Liver (tissue), 9 donors: ENCODE data around the gene TMEM205. TPM values are rescaled to one million over a fixed set of nuclear protein-coding genes. Genes with fewer than 3 reads are reported as not detected.
"Not testable (repeated sequence)": the region's sequence is repeated elsewhere in the genome, so short reads cannot be mapped to it uniquely, and the experiment has no call there.

Experiments
- DNase-seq: peaks from one replicate; pipeline ENCODE4 v3.0.0-alpha.2; 2017; ENCODE audit warnings: low spot score
- H3K27ac ChIP-seq, 2 donors: one replicate each; pipeline ENCODE4 v1.7.0; 2013; ENCODE audit warnings: inconsistent platforms in 2 of 2, low read length in 2 of 2, control low read depth in 1 of 2, low read depth in 1 of 2, mild to moderate bottlenecking in 1 of 2
- H3K27me3 ChIP-seq, 4 donors: one replicate each; pipeline versions ENCODE4 v1.6.1 to v1.7.0; 2013; ENCODE audit warnings: low read length in 3 of 4, inconsistent platforms in 1 of 4, mild to moderate bottlenecking in 1 of 4, moderate library complexity in 1 of 4; ENCODE audit not compliant: control insufficient read depth in 4 of 4, insufficient read depth in 4 of 4
- H3K36me3 ChIP-seq, 4 donors: one replicate each; pipeline versions ENCODE4 v1.6.1 to v1.7.0; 2013; ENCODE audit warnings: low read length in 3 of 4, mild to moderate bottlenecking in 3 of 4, low read depth in 1 of 4, moderate library complexity in 1 of 4; ENCODE audit not compliant: control insufficient read depth in 4 of 4, insufficient read depth in 3 of 4
- H3K4me1 ChIP-seq, 4 donors: one replicate each; pipeline versions ENCODE4 v1.6.1 to v1.7.0; 2013; ENCODE audit warnings: low read length in 3 of 4, mild to moderate bottlenecking in 3 of 4, moderate library complexity in 1 of 4; ENCODE audit not compliant: control insufficient read depth in 4 of 4, insufficient read depth in 4 of 4
- H3K4me3 ChIP-seq, 3 donors: one replicate each; pipeline versions ENCODE4 v1.6.1 to v1.7.0; 2013; ENCODE audit warnings: low read length in 3 of 3, control low read depth in 1 of 3, low read depth in 1 of 3, mild to moderate bottlenecking in 1 of 3
- H3K9ac ChIP-seq, 2 donors: one replicate each; pipeline ENCODE4 v1.7.0; 2013; ENCODE audit warnings: low read length in 2 of 2, mild to moderate bottlenecking in 2 of 2, moderate library complexity in 2 of 2, control low read depth in 1 of 2, low read depth in 1 of 2
- H3K9me3 ChIP-seq, 4 donors: one replicate each; pipeline versions ENCODE4 v1.6.1 to v1.7.0; 2013; ENCODE audit warnings: low read length in 3 of 4; ENCODE audit not compliant: control insufficient read depth in 4 of 4
- FOXA2 ChIP-seq: IDR thresholded peaks from 2 replicates; pipeline ENCODE4 v1.6.1; 2016; ENCODE audit warnings: antibody characterized with exemption
- JUND ChIP-seq, 2 donors: IDR thresholded peaks; 2 replicates each; pipeline ENCODE4 v1.6.1; 2016; ENCODE audit warnings: antibody characterized with exemption in 2 of 2
- NR2F2 ChIP-seq: IDR thresholded peaks from 2 replicates; pipeline ENCODE4 v1.6.1; 2016; ENCODE audit warnings: antibody characterized with exemption
- RAD21 ChIP-seq, 2 donors: IDR thresholded peaks; 2 replicates each; pipeline ENCODE4 v1.6.1; 2016; ENCODE audit warnings: antibody characterized with exemption in 2 of 2, mild to moderate bottlenecking in 2 of 2
- SP1 ChIP-seq: IDR thresholded peaks from 2 replicates; pipeline ENCODE4 v1.6.1; 2018; ENCODE audit warnings: antibody characterized with exemption, mild to moderate bottlenecking
- YY1 ChIP-seq: IDR thresholded peaks from 2 replicates; pipeline ENCODE4 v1.6.1; 2016; ENCODE audit warnings: antibody characterized with exemption, mild to moderate bottlenecking
- whole genome bisulfite sequencing: extraction: QIAGEN DNeasy Blood & Tissue Kit; methylation state at CpG from one replicate; pipeline ENCODE4 v1.1.7; 2013; 5-methylcytosine and 5-hydroxymethylcytosine counted together
- polyA plus RNA-seq, 2 donors: library from polyadenylated mRNA; stranded (reverse) in 1 of 2; unstranded in 1 of 2; fragments of 200-250 nt in 1 of 2; fragments of >200 nt in 1 of 2; fragmentation: Nextera tagmentation in 1 of 2; extraction: Ambion mirVana in 1 of 2; gene quantifications; one replicate each; pipeline versions ENCODE4 v1.2.1 to v1.2.3, GENCODE V29; 2013 to 2015
- total RNA-seq, 2 donors: library from RNA; depleted of rRNA; stranded (reverse); fragments of >200 nt; gene quantifications; one replicate each; pipeline ENCODE4 v1.2.3, GENCODE V29; 2014
- TF ChIP-seq, protein P1 (sequence below): fragments of 150-350 bp; IDR thresholded peaks from 2 replicates; pipeline ENCODE4 v1.5.1; 2017; ENCODE audit warnings: improper control_type of control experiment, low read depth, low read length; ENCODE audit not compliant: missing input control
- TF ChIP-seq, protein P2 (sequence below): IDR thresholded peaks from 2 replicates; pipeline ENCODE4 v1.6.1; 2016; ENCODE audit warnings: antibody characterized with exemption, mild to moderate bottlenecking
- TF ChIP-seq, protein P3 (sequence below): IDR thresholded peaks from 2 replicates; pipeline ENCODE4 v1.6.1; 2016; ENCODE audit warnings: antibody characterized with exemption
- donor health status: healthy.
- donor health status: healthy.
- donor health status: healthy.
- donor health status: healthy.
- donor health status: healthy.

Gene TMEM205
- total and polyA plus RNA-seq, 4 donors, result 110 to 410 (median 272) TPM

DNA sequence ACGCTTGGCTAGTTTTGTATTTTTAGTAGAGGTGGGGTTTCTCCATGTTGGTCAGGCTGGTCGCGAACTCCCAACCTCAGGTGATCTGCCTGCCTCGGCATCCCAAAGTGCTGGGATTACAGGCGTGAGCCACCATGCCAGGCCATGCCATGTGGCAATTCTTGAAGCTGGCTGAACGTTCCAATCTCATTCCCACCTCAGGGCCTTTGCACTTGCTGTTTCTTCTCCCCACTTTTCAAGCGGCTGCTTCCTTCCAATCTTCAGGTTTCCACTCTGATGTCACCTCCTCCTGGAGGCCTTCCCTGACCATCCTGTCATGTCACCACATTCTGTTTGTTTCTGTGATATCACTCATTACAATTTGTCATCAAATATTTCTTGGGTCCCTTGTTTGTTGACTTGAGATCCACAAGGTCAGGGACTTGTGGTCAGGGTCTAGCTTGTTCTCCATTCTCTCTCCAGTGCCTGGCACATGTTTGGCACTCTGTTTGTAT lies 33.8 kb upstream of the TMEM205 start:
- TF ChIP-seq YY1 (no peak), NR2F2 (no peak)
- TF ChIP-seq, protein P1, sequence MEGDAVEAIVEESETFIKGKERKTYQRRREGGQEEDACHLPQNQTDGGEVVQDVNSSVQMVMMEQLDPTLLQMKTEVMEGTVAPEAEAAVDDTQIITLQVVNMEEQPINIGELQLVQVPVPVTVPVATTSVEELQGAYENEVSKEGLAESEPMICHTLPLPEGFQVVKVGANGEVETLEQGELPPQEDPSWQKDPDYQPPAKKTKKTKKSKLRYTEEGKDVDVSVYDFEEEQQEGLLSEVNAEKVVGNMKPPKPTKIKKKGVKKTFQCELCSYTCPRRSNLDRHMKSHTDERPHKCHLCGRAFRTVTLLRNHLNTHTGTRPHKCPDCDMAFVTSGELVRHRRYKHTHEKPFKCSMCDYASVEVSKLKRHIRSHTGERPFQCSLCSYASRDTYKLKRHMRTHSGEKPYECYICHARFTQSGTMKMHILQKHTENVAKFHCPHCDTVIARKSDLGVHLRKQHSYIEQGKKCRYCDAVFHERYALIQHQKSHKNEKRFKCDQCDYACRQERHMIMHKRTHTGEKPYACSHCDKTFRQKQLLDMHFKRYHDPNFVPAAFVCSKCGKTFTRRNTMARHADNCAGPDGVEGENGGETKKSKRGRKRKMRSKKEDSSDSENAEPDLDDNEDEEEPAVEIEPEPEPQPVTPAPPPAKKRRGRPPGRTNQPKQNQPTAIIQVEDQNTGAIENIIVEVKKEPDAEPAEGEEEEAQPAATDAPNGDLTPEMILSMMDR, result no peak
- TF ChIP-seq, protein P2, sequence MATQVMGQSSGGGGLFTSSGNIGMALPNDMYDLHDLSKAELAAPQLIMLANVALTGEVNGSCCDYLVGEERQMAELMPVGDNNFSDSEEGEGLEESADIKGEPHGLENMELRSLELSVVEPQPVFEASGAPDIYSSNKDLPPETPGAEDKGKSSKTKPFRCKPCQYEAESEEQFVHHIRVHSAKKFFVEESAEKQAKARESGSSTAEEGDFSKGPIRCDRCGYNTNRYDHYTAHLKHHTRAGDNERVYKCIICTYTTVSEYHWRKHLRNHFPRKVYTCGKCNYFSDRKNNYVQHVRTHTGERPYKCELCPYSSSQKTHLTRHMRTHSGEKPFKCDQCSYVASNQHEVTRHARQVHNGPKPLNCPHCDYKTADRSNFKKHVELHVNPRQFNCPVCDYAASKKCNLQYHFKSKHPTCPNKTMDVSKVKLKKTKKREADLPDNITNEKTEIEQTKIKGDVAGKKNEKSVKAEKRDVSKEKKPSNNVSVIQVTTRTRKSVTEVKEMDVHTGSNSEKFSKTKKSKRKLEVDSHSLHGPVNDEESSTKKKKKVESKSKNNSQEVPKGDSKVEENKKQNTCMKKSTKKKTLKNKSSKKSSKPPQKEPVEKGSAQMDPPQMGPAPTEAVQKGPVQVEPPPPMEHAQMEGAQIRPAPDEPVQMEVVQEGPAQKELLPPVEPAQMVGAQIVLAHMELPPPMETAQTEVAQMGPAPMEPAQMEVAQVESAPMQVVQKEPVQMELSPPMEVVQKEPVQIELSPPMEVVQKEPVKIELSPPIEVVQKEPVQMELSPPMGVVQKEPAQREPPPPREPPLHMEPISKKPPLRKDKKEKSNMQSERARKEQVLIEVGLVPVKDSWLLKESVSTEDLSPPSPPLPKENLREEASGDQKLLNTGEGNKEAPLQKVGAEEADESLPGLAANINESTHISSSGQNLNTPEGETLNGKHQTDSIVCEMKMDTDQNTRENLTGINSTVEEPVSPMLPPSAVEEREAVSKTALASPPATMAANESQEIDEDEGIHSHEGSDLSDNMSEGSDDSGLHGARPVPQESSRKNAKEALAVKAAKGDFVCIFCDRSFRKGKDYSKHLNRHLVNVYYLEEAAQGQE, result no peak
- H3K27me3 ChIP-seq, result no peaks in the 10 kb centered on the region
- H3K9me3 ChIP-seq, result no peaks in the 10 kb centered on the region
- no peak overlapping the region for H3K4me3 ChIP-seq
- no peak overlapping the region for H3K9ac ChIP-seq
- 95% methylated on average over 7 of the region's 7 CpGs for WGBS
- H3K27ac ChIP-seq, result no peak overlapping the region
- no peaks in the 10 kb centered on the region for H3K36me3 ChIP-seq
- H3K4me1 ChIP-seq, result peaks cover 8 to 60% (median 33%) of the 10 kb centered on the region in 4 donors
- DNase-seq, result no peak

DNA sequence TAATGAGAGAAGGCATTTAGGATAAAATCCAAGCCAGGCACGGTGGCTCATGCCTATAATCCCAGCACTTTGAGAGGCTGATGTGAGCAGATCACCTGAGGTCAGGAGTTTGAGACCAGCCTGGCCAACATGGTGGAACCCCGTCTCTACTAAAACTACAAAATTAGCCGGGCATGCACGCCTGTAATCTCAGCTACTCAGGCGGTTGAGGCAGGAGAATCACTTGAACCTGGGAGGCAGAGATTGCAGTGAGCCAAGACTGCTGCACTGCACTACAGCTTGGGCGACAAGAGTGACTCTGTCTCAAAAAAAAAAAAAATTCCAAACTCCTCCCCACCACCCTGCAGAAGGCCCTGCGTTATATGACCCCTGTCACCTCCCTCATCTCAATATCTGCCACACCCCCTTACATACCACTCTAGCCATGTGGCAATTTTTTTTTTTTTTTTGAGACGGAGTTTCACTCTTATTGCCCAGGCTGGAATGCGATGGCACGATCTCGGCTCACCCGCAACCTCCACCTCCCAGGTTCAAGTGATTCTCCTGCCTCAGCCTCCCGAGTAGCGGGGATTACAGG lies 33.3 kb upstream of the TMEM205 start:
- H3K9ac ChIP-seq, H3K36me3 ChIP-seq, H3K4me3 ChIP-seq, H3K9me3 ChIP-seq, H3K27me3 ChIP-seq, H3K27ac ChIP-seq, DNase-seq: not testable (repeated sequence)
- peaks cover 8 to 60% (median 33%) of the 10 kb centered on the region in 4 donors for H3K4me1 ChIP-seq
- 93% methylated on average over 14 of the region's 14 CpGs for WGBS

DNA sequence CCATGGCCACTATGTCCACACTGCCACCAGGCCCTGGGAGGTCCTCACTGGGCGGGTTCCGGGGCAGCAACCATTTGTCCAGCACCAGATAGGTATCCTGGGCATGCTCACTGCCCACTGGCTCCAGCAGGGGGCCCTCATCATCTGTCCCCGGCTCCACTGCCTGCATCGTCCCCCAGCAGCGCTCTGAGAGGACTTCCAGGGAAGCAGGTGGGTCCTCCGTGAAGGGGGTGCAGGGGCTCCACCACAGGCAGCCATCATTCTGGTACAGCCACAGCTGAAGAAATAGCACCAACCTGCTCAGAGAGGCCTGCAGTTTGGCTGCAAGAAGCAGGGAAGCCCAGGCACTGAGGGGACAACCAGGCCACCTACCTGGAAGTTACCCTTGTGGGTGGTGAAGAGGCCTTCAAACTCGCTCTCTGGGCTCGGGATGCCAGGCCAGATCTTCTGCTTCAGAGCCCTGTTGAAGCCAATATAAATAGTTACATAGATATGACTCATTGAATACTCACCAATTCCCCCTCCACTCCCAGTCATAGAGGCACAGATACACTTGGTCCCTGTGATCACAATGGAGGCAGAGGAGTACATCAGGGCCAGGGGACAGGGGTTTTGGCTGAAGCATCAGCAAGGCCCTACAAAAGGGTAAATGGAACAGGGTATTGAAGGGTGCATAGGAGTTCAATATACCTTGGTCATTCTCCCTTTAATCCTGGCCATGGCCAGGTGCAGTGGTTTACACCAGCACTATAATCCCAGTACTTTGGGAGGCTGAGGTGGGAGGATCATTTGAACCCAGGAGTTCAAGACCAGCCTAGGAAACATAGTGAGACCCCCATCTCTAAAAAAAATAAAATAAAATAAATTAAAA lies 32.5 kb upstream of the TMEM205 start:
- peak; percentile 70 for DNase-seq
- Histone ChIP-seq H3K27me3 (no peaks in the 10 kb centered on the region), H3K9ac (no peak overlapping the region), H3K4me3 (no peak overlapping the region), H3K36me3 (no peaks in the 10 kb centered on the region), H3K27ac (peak overlapping the region; percentile 1 to 46), H3K4me1 (peaks cover 8 to 61% (median 37%) of the 10 kb centered on the region in 4 donors), H3K9me3 (no peaks in the 10 kb centered on the region)
- TF ChIP-seq JUND (IDR thresholded peaks at IDR 0.05) (peak in 1 of 2 donors; percentile 81), RAD21 (IDR thresholded peaks at IDR 0.05) (peak; percentile 41 to 71), SP1 (no peak), FOXA2 (no peak), YY1 (peak; percentile 22)
- TF ChIP-seq, protein P1, result peak; percentile 41
- TF ChIP-seq, protein P3, sequence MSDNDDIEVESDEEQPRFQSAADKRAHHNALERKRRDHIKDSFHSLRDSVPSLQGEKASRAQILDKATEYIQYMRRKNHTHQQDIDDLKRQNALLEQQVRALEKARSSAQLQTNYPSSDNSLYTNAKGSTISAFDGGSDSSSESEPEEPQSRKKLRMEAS, result no peak
- WGBS, result 60% methylated on average over 8 of the region's 8 CpGs
